SK-N-MC (cell line): ENCODE results near the gene HAT1.

Experiments
- DNase-seq: peaks from one replicate; pipeline ENCODE4 v3.0.0-alpha.2; 2011; ENCODE audit warnings: low read depth, low spot score
- H3K27ac ChIP-seq: fragments of 200-600 bp; sonication (generic); 2 replicates; pipeline ENCODE4 v1.5.1; 2016; ENCODE audit warnings: mixed run types
- H3K36me3 ChIP-seq: fragments of 200-600 bp; sonication (generic); 2 replicates; pipeline ENCODE4 v1.6.1; 2017; ENCODE audit warnings: antibody characterized with exemption, low read length, mixed read lengths; ENCODE audit not compliant: insufficient read depth
- H3K4me3 ChIP-seq: fragments of 200-600 bp; sonication (generic); 2 replicates; pipeline ENCODE4 v1.5.1; 2016
- H3K9ac ChIP-seq: fragments of 200-600 bp; sonication (generic); 2 replicates; pipeline ENCODE4 v1.8.0; 2017; ENCODE audit warnings: mixed run types, mixed read lengths; ENCODE audit not compliant: insufficient read length
- H3K9me3 ChIP-seq: fragments of 200-600 bp; sonication (generic); 2 replicates; pipeline ENCODE4 v1.6.1; 2017; ENCODE audit warnings: low read depth, mild to moderate bottlenecking, antibody characterized with exemption, low read length, moderate library complexity, mixed read lengths
- EZH2 ChIP-seq: fragments of 200-600 bp; sonication (generic); IDR thresholded peaks from one replicate; pipeline ENCODE4 v1.6.1; 2017; ENCODE audit warnings: antibody characterized with exemption
- FOXP2 ChIP-seq: optimal IDR thresholded peaks from 2 replicates; pipeline ENCODE3; 2011; ENCODE audit warnings: mild to moderate bottlenecking, moderate library complexity; ENCODE audit not compliant: insufficient read depth; ENCODE audit errors: extremely low read length, control extremely low read depth
- POLR2AphosphoS5 ChIP-seq: IDR thresholded peaks from 2 replicates; pipeline ENCODE4 v1.6.1; 2012; ENCODE audit warnings: mild to moderate bottlenecking, low read depth, low read length, borderline replicate concordance

HAT1 gene

DNA sequence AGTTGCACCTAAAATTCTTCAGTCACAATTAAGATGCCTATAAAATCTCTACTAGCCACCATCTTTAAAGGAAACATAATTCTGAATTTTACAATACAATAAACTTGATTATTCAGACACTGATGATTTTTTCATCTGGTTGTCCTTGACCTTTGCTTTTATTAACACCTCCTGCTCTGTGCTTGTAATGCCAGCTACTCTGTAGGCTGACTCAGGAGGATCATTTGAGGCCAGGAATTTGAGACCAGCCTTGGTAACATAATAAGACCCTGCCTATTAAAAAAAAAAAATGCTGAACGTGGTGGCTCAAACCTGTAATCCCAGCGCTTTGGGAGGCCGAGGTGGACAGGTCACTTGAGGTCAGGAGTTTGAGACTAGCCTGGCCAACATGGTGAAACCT, 38.3 kb downstream of the HAT1 start:
- DNase-seq: no peak
- Histone ChIP-seq H3K9me3 (no peaks in the 10 kb centered on the region), H3K27ac (no peak overlapping the region), H3K4me3 (no peak overlapping the region), H3K36me3 (peaks cover 22% of the 10 kb centered on the region), H3K9ac (no peak overlapping the region)
- TF ChIP-seq FOXP2: no peak
- TF ChIP-seq EZH2: no peak
- TF ChIP-seq POLR2AphosphoS5: no peak

DNA sequence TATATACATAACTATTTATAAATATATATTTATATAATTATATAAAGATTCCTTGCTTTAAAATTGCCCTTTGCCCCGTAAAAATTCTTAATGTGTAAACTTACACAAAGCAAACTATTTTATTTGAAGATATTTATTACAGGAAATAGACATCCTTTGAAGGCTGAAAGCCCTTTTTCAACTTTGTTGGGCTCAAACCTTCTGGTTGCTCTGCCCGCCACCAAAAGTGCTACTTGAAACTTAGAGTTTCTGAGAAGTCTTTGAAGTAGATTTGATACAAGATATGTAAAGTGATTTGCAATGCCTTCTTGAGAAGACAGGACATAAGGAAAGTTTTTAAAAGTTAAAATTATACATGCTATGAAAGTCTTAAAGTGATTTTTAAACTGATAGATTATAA, 40.9 kb downstream of the HAT1 start:
- H3K9ac ChIP-seq: no peak overlapping the region
- TF ChIP-seq POLR2AphosphoS5 (no peak), EZH2 (no peak), FOXP2 (no peak)
- no peak overlapping the region for H3K27ac ChIP-seq
- no peaks in the 10 kb centered on the region for H3K9me3 ChIP-seq
- H3K36me3 ChIP-seq: peaks cover 35% of the 10 kb centered on the region
- DNase-seq: no peak
- H3K4me3 ChIP-seq: no peak overlapping the region

DNA sequence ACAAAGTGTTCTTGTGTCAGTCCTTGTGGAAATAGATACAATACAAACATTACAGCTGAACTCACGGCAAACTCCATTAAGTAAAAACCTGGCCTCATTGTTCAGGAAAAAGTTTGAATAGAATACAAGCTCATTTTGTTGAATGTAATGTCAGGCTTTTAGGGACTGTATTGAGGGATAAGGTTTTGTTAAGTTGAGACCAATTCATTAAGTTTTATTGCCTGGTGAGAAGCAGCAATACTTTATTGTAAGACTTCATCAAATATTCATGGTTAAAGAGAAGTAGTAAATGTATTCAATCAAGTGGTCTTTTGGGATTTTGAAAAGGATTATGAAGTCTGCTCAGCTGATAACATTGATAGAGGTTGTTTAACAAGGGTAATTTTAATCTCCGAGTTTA, 42.0 kb downstream of the HAT1 start:
- Histone ChIP-seq H3K9ac (no peak overlapping the region), H3K36me3 (peaks cover 44% of the 10 kb centered on the region), H3K9me3 (no peaks in the 10 kb centered on the region), H3K27ac (no peak overlapping the region), H3K4me3 (0 out of 2 replicates have a peak overlapping the region, but pooled peaks have one; percentile 9)
- TF ChIP-seq FOXP2: no peak
- no peak for DNase-seq

DNA sequence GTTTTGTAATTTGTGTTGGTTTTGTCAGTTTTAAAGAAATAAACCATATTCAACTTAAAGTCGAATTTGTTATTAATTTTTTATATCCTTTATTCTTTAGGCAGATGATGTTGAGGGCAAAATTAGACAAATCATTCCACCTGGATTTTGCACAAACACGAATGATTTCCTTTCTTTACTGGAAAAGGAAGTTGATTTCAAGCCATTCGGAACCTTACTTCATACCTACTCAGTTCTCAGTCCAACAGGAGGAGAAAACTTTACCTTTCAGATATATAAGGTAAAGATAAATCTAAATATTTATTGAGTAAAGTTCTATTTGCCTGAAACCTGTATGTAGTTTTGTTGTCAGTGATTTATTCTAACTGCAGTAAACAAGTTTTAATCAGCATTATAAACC, 43.0 kb downstream of the HAT1 start:
- H3K36me3 ChIP-seq: peaks cover 52% of the 10 kb centered on the region
- H3K9ac ChIP-seq: no peak overlapping the region
- H3K4me3 ChIP-seq: no peak overlapping the region
- TF ChIP-seq EZH2 (no peak), FOXP2 (no peak), POLR2AphosphoS5 (no peak)
- no peak overlapping the region for H3K27ac ChIP-seq
- H3K9me3 ChIP-seq: no peaks in the 10 kb centered on the region
- no peak for DNase-seq

DNA sequence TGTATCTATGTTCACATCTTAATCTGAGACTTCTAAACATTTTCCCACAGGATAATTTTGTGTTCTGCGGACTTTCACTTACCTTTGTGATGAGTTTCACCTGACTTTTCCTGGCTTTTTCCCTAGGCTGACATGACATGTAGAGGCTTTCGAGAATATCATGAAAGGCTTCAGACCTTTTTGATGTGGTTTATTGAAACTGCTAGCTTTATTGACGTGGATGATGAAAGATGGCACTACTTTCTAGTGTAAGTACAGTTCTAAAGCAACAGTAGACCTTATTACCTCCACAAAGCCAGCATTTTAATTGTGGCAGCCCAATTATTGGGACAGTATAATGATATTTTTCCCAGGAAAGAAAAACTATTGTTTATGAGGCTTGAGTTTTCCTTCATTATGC, 43.4 kb downstream of the HAT1 start:
- no peak overlapping the region for H3K4me3 ChIP-seq
- TF ChIP-seq EZH2: no peak
- no peak for TF ChIP-seq POLR2AphosphoS5
- TF ChIP-seq FOXP2: no peak
- H3K27ac ChIP-seq: no peak overlapping the region
- no peaks in the 10 kb centered on the region for H3K9me3 ChIP-seq
- peaks cover 49% of the 10 kb centered on the region for H3K36me3 ChIP-seq
- no peak overlapping the region for H3K9ac ChIP-seq
- no peak for DNase-seq

DNA sequence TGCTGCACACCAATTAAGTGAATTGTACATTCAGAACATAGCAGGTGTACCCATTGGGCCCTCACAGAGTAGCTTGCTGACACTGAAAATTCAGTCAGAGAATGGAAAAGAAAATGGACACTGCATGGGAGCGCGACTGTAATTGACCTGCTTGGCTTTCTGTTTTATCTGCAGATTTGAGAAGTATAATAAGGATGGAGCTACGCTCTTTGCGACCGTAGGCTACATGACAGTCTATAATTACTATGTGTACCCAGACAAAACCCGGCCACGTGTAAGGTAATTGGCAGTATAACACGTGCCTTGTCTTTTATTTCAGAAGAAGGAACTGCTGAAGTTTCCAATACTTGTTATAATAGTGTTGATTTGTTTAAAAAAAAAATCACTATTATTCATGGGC, 44.0 kb downstream of the HAT1 start:
- H3K36me3 ChIP-seq: peaks cover 48% of the 10 kb centered on the region
- no peak overlapping the region for H3K27ac ChIP-seq
- H3K9ac ChIP-seq: no peak overlapping the region
- TF ChIP-seq FOXP2 (no peak), POLR2AphosphoS5 (no peak), EZH2 (no peak)
- H3K4me3 ChIP-seq: no peak overlapping the region
- DNase-seq: no peak
- no peaks in the 10 kb centered on the region for H3K9me3 ChIP-seq

DNA sequence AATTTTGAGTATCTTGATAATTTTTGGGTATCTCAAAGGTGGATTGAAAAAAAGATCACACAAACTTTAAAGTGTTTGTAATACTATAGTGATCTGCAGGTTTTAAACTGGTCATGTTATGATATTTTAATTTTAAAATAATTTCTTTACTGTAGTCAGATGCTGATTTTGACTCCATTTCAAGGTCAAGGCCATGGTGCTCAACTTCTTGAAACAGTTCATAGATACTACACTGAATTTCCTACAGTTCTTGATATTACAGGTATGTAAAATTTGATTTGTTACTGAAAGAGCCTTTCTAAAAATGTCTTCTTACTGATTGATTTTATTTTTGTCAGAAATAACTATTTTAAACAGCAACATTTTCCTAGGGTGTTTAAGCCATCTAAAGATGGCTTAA, 44.4 kb downstream of the HAT1 start:
- Histone ChIP-seq H3K4me3 (no peak overlapping the region), H3K27ac (no peak overlapping the region), H3K36me3 (peaks cover 48% of the 10 kb centered on the region), H3K9ac (no peak overlapping the region), H3K9me3 (no peaks in the 10 kb centered on the region)
- no peak for DNase-seq
- no peak for TF ChIP-seq POLR2AphosphoS5
- TF ChIP-seq EZH2: no peak
- no peak for TF ChIP-seq FOXP2

DNA sequence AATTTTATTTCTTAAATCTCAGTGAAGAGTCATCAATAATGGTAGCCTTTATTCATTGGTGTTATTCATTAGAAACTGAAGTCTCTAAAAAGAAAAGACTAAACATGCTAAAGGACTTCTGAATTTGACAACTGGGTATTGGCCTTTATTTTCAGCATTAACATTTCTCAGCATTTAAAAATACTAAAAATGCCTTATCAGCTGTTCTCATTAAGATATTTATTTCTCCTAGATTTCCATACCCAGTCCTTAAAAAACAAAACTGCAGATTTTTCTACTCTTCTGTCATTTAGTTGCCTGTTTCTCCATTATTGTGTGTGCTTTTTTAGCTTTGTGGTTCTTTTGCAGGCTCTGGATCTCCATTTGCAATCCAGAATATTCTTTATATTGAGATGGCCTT, 46.2 kb downstream of the HAT1 start:
- H3K9ac ChIP-seq: no peak overlapping the region
- peaks cover 56% of the 10 kb centered on the region for H3K36me3 ChIP-seq
- H3K27ac ChIP-seq: no peak overlapping the region
- TF ChIP-seq EZH2: no peak
- TF ChIP-seq POLR2AphosphoS5: no peak
- no peak for TF ChIP-seq FOXP2
- no peaks in the 10 kb centered on the region for H3K9me3 ChIP-seq
- DNase-seq: no peak
- no peak overlapping the region for H3K4me3 ChIP-seq

DNA sequence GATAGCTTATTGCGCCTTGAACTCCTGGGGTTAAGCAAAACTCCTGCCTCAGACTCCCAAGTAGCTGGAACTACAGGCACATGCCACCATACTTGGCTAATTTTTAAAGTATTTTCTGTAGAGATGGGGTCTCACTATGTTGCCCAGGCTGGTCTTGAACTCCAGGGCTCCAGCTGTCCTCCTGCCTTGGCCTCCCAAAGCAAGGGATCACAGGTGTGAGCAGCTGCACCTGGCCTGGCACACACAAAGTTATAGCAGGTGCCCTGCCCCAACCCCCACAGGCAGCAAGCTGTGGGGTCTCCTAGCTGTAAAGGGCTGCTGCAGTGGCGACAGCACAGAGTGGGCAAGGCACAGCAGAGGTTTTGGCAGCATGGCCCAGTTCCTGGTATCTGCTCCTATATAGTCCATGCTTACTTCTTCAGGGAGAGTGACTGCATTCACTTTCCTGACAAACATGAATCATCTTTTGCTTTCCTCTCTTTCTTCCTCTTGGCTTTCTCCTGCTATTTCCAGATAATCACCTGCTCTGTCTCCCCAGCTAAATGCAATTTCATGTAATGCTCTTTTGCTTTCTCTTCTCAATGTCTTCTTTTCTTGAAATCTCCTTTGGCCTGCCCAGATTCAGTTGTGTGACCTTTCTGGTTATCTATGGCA, 50.2 kb downstream of the HAT1 start:
- Histone ChIP-seq H3K36me3 (peaks cover 42% of the 10 kb centered on the region), H3K9ac (no peak overlapping the region), H3K9me3 (no peaks in the 10 kb centered on the region), H3K4me3 (no peak overlapping the region), H3K27ac (no peak overlapping the region)
- no peak for DNase-seq
- no peak for TF ChIP-seq EZH2
